GM21423 (cell line): ENCODE data around the gene MAP3K8.

ENCODE experiments used
- ATAC-seq: cut with Tn5 transposase; IDR thresholded peaks from one replicate; pipeline ENCODE4 v1.9.1; 2021; ENCODE audit warnings: mild to moderate bottlenecking, moderate library complexity; ENCODE audit not compliant: unreplicated experiment

The MAP3K8 gene

DNA sequence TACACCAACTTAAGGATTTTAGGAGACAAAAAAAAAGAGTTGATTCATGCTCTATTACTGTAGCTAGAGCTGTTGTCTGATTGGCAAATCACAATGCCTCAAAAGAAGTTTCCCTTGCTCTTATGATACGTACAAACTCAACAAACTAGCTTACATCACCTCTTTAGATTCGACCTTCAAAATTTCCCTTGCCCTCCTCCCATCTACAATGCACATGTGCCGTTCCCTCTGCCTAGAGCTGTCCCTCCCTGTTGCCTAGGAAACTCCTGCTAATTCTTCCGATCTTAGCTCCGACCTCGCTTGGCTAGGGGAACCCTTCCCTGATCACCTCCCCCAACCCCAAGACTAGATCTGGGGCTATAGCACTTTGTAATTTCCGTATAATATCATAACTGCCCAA, 55.4 kb downstream of the MAP3K8 start:
- no peak for ATAC-seq

DNA sequence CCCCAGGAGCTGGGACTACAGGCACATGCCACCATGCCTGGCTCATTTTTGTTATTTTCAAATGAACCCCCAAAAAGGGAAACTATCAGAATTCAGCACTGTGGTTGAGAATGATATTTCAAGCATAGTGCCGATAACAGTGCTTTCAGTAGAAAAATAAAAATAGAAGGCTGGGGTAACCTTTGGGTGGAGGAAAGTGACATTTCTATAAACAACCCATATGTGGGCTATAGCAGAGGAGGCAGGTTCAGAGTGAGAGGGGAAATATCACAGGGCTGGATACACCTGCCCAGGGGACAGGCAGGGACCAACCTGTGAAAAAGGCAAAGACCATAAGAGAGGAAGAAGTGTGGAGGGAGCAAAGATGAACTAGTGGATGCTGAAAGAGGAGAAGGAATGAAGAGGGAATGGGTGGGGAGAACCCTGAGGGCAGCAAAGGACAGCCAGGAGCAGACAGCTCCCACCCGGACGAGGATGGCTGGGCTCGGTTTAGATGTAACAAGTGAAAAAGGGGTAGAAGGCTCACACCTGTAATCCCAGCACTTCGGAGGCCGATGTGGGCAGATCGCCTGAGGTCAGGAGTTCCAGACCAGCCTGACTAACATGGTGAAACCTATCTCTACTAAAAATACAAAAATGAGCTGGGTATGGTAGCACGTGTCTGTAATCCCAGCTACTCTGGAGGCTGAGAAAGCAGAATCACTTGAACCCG, 56.5 kb downstream of the MAP3K8 start:
- no peak for ATAC-seq

DNA sequence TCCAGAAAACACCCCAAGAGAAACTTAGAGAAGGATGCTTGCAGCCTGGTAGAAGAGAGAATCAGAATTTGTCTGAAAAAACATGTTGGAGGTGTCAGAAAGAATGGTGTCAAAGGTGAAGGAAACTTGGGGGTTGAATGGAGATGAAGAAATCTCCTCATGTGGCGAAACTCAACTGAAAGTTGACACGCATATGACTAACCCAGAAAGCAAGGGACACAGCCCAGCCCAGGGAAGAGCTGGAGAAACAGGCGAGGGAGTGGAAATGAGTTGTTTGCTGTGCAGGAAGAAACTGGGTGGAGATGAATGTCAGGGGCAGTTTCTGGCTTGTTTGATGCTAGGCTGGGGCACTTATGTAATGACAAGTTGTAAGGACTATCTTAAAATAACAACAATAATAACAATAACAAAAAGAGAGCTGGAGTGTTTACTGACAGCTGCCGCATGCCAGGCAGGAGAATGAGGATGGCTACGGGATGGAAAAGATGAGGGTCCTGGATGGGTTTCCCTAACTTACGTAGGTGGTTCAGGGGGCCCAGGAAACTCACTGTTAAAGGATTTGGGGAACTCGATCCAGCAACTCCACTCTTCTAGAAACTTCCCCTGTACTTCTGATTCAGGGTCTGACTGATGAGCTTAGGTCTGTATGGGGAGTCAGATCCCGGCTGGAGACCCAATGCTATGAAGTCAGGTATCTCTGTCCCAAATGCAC, 57.4 kb downstream of the MAP3K8 start:
- no peak for ATAC-seq

DNA sequence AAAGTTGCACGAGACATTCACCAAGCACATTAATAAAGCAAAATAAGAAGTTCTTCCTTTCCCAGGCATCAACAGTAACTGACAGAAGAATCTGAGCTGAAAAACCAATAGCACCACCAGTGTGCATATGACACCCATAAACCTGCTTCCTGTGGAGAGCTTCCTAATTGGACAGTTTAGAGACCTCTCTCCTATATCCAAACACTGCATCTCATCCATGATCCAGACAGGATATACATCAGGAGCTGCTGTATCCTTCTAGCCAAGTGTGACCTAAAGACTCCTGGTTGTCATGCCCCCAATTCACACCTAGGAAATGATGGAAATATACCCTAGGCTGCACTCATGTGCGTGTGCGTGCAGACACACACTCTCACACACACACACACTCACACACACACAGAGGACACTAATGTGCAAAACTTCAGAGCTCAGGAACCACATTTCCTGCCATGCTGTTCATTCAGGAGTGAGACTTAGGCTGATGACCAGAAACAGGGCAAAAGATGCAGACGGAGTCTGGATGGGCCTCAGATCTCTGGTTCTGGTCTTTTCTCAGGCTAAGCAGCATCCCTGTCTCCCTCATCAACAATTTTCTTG, 58.0 kb downstream of the MAP3K8 start:
- no peak for ATAC-seq

DNA sequence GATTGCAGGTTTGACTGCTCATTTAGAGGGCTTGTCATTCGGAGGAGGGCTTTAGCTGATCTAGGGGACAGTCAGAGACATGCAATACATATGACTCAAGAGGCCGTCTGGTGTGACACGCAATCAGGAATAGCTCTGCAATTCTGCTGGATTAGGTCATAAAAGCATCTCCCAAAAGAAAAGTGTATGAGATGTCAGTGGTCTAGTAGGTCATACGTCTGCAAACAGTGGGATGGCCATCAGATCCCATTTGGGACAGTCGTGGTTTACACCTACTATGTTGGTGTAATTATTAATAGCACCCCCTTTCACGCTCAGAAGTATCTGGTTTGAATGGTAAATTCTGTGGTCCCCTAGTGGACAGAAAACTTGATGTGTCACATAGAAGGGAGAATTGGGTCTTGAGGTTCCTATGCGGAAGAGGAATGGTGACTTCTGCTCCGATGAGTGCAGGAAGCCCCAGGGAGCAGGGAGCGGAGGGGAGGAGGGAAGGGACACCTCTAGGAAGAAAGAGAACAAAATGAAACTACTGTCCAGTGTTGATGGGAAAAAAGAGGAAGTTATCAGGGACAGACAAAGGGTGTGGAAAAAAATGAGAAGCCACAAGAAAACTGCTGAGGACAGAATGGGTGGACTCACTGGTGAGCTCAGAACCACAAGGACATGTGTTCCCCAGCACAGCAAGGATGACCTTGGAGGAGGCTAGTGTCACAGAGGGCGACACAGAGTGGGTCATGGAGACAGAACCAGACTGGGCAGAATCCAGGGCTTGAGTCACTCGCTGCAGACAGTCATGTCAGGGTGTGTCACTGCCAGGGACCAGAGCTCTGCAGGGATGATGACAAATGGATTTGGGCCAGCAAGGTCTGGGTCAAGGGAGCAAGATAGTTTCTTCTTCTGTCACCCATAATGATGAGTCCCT, 59.9 kb downstream of the MAP3K8 start:
- ATAC-seq, result peak; percentile 34

DNA sequence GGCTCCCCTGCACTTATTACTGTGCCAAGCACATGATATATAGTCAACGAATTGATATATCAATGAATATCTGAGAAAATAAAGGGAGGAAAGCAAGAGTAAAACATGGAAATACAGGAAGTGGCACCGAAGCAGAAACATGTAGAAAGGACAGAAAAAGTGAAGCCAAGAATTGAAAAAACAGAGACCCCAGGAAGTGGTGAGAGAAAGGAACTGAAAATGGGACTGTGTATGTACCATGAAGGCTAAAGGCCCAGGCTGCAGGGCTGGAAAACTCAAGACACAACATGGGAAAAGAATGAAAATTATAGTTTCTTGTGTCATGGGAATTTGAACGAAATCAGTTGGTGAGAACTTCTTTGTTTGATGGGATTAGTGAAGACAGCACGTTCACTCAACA, 60.6 kb downstream of the MAP3K8 start:
- no peak for ATAC-seq

DNA sequence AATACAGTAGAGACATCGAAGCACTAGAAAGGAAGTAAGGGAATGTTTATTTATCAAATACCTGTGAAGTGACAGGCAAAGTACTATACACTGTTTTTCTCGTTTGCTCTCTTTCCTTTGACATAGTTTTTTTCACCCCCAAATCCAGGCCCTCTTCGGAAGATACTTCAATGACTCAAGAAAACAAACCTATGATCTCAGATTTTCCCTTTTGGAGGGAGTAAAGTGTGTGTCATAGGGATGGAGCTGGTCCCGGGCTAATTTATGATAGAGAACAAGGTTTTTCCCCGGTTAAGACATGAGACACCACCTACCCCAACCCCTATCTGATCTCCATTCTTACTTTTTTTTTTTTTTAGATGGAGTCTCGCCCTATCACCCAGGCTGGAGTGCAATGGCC, 61.7 kb downstream of the MAP3K8 start:
- ATAC-seq, result no peak

DNA sequence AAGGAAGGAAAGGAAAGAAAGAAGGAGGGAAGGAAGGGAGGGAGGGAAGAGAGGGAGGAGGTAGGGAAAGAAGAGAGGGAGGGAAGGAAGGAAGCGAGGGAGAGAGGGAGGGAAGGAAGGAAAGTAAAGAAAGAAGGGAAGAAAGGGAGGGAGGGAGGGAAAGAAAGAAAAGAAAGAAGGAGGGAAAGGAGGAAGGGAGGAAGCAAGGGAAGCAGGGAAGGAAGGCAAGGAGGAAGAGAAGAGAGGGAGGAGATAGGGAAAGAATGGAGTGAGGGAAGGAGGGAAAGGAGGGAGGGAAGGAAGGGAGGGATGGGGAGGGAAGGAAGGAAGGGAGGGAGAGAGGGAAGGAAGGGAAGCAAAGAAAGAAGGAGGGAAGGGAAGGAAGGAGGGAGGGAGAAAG, 65.8 kb downstream of the MAP3K8 start:
- no peak for ATAC-seq

DNA sequence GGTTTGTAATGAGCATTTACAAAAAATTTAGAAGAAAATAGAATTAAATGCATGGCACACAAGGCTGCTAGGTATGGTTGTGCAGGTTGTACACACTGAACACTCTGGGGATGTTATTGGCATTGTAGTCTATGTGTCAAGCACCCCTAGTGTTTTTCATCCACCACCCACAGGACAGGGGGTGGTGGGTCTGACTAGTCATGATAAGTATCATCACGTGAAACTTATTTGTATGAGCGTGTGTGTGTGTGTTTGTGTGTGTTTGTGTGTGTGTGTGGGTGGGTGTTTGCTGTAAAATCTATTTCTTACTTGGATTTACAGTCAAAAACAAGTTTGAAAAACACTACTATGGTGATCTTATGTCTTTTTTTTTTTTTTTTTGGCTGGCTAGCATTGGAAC, 66.5 kb downstream of the MAP3K8 start:
- ATAC-seq, result no peak

DNA sequence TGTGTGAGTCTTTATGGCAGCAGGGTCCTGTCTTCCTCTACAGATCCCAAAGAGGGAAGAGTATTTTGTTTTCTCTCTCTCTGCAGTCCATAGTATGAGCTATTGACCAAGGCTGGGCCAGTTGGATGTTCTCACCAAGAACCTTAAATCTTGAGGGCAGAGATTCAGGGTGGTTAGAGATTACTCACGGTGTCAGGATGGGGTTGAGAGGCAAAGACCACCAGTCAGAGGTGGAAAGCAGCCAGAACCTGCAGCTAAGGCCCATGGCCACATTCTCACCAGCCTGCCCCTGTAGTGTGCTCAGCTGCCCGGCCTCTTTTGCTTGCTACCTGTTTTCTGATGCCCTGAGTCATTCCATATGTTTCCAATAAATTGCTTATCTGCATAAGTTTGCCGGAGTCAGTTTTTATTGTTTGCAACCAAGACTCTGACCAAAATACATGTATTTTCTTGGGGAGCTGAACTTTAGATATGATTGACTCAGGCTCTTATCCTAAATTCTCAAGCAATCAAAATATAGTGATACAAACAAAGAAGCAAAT, 67.0 kb downstream of the MAP3K8 start:
- ATAC-seq, result no peak

DNA sequence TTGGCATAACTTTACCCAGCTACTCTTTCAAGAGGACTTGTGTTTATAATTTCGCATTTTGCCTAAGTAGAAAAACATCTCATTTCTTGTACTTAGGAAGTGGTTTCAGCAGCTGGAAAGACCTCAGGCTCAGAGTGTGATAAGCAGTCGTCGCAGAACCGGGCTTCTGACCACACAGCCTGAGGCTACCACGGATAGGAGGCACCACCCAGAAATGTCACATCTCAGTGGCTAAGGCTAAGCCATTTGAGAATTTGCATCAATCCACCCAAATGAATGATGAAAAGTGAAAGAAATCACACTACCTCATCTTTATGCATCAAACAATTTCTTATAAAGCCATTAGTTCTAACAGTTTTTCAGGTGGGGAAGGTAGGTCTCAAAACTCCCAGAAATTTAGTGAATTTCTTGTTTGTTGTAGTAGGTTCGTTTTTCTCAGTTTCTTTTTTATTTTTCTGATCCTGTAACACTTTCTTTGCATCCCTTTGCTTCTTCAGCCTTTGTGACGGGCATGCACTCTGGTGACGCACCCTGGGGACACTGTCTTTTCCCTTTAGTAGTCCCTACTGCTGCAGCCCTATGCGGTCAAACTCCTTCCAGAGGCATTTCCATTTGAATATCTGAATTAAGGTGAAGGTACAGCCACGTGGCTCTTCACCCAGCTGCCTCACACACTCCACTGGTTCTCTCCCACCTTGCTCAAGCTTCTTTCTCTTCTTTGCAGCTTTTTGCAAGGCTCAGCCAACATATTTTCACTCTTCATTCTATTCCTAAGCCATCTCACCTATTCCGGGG, 68.5 kb downstream of the MAP3K8 start:
- peak; percentile 83 for ATAC-seq

DNA sequence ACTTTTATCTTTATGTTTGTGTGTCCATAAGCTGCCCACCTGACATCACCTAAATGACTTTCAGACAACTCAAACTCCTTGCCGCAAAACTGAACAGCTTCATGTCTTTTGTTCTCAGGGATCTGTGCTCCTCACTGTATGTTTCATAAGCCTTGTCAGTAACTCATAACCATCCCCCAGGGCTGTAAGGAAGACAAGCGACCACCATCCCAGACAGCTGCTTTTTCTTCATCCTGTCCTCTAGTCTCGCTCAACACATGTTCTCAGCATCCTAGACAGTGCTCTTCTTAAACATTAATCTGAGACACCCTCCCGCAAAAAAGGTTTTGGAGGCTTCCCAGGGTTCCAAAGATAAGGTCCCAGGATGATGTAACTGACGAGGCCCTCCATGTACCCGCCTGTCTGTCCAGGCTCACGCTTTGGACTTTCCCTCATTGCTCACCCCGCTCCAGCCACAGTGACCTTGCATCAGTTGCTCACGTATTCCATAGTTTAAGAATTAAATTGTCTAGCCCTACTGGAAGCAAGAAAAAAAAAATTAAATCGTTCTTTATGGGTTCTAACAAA, 69.8 kb downstream of the MAP3K8 start:
- ATAC-seq, result no peak

DNA sequence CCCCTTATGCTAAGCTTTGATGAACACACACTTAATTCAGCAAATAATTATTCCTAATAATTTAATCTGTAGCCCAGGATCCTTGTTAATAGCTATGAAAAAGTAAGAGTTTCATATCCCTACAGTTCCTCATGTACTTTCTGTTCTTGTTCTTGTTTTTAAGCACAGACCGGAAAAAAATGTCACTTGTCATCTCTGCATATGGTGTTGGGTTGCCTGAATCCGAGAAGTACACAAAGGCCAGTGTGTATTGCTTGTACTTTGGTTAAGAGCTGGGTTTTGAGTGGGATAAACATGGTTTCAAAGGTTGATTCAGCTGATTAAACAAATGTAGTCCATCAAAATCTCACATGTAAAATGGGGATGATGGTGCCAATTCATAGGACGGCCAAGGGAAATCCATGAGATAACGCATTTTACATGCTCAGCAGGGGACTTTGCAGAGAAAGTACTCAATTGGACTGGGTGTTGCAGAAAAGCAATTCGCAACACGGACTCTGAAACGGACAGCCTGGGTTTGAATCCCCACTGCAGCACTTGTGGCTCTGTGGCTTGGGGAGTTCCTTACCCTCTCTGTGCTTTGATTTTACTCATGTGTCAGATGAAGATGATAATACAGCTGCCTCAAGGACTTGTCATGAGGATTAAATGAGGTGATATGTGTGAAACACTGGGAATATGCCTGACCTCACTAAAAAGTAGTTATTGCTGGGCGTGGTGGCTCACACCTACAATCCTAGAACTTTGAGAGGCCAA, 71.7 kb downstream of the MAP3K8 start:
- no peak for ATAC-seq

DNA sequence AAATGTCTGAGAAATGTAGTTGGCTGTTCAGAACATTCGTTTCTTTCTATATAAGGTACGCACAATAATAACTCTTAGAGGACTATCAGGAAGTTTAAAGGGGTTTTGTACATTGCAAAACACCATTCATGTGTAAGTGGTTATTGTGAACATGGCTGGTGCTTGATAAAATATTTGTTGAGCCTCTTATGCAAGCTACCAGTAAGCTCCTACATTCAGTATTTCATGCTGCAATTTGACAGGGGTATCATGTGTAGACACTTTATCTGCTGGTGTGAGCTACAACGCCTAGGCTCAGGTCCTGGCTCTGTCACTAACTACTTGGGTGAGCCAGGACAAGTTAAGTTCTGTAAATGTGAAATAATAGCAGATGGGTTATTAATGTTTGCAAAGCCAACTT, 75.5 kb downstream of the MAP3K8 start:
- ATAC-seq, result no peak

DNA sequence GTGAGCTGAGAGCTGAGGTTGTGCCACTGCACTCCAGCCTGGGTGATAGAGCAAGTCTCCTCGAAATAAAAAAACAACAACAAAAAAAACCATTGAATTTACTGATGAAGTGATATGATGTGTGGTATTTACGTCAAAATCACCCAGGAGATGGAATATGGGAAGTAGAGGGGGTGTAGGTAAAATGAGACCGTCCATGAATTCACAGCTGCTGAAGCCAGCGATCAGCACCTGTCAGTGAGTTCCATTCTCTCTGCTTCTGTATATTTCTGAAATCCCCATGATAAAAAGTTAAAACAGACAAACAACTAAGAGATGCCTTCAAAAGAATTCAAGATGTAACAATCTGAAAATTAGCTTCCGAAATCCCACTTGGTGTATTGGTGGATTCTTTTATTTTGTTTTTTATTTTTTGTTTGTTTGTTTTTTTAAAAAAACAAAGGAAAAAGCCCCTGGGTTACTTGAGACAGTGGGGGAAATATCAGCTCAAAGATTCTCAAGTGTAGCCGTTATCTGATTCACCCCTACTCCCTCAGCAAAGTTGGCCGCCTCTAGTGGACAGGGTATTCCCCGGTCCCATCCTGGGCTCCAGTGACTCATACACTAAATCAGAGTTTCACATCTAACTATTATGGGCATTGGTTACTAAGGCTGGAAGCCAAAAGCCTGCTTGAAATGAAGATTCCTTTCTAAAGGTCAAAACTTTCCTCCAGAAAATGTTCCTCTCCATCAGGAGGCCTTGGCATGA, 76.4 kb downstream of the MAP3K8 start:
- peak; percentile 83 for ATAC-seq

DNA sequence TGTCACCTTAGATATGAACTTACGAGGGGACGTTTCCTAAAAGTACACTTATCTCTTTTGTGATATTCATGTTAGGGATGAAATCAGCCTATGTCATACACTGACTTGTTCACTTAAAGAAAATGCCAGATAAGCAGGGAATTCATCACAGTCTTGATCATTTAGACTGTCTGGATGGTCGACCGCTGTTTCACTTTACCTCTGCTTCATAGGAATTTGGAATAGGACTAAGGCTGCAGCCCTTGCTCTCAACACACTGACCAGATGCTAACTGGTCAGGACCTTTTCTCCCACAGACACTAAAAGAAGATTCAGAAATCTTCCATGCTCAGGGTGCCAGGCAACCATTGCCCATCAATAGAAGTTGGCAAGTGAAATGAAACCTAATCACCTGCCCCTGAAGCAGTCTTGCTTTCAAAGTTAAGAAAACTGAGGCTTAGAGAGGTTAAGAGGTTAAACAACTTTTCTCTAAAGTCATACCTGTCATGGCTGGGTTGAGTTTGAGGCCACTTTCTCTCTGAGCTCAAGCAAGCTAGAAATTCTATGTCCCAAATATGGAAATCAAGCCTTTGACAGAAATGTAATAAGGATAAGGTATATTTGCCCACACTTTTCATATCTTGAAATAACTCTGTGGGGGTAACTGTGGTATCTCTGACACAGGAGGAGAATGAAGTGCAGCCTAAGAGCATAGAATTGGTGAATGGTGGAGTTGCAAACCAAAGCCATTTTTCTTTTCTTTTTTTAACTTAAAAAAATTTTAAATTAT, 77.1 kb downstream of the MAP3K8 start:
- ATAC-seq, result peak; percentile 43
